Breast epithelium (tissue), 3 donors: ENCODE measurements around the gene HSPA1A.

Experiments
- CTCF ChIP-seq, 3 donors: fragments of 450-650 bp; IDR thresholded peaks; one replicate each; pipeline ENCODE4 v1.5.1; 2016 to 2017; ENCODE audit warnings: antibody characterized with exemption in 3 of 3, mild to moderate bottlenecking in 3 of 3, moderate library complexity in 3 of 3
- POLR2A ChIP-seq: fragments of 450-650 bp; IDR thresholded peaks from one replicate; pipeline ENCODE4 v1.6.1; 2016; ENCODE audit warnings: antibody characterized with exemption, mild to moderate bottlenecking, moderate library complexity
- POLR2AphosphoS5 ChIP-seq, 3 donors: sonication (generic); formaldehyde crosslinking; IDR thresholded peaks; one replicate each; pipeline ENCODE4 v1.6.1; 2017; ENCODE audit warnings: antibody characterized with exemption in 3 of 3

- TF ChIP-seq POLR2A = no peak
- no peak for TF ChIP-seq POLR2AphosphoS5 (IDR thresholded peaks at IDR 0.05)
- TF ChIP-seq CTCF (IDR thresholded peaks at IDR 0.05) = no peak
Observed at GRCh38 chr6:31865205-31866118, 50.1 kb downstream of the HSPA1A start.
